Fibroblast of mammary gland (primary cell): Measurements from ENCODE around the gene PPP4R1.

ENCODE experiments used
- DNase-seq: peaks from one replicate; pipeline ENCODE4 v3.0.0-alpha.2; 2010; ENCODE audit warnings: low read depth
- H3K4me3 ChIP-seq: 2 replicates; pipeline ENCODE4 v1.5.1; 2011; ENCODE audit warnings: low read depth, mild to moderate bottlenecking, low read length, moderate library complexity; ENCODE audit not compliant: control insufficient read depth
- CTCF ChIP-seq: conservative IDR thresholded peaks from 2 replicates; pipeline ENCODE4 v1.5.1; 2011; ENCODE audit warnings: low read depth, low read length, inconsistent platforms; ENCODE audit not compliant: control insufficient read depth, insufficient read depth

Gene PPP4R1

DNA sequence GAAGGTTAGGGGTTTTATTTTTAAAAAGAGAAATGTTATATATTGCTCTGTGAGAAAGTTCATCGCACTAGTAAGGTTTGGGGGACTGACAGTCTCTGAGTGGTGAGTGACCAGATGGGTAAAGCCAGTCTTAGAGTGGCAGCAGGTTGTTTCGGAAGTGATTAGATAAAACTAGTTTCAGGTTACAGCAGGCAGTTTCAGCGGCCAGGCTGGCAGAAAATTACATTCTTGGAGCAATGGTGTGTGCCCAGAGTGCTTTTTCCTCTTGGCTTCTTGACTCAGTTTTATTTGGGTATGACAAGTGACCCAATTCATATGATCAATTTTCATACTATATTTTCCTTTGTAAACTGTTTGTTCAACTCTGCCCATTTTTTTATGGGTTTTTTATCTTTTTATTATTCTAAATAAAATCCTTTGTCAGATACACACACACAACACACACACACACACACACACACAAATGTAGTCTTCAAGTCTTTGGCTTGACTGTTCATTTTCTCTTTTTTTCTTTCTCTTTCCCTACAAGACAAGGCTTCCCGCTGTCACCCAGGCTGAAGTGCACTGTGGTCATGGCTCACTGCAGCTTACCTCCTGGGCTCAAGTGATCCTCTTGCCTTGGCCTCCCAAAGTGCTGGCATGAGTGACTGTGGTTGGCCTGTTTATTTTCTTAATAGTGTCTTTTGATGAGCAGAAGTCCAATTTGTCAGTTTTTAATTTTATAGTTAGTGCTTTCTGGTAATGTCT is 108.1 kb downstream of the PPP4R1 start:
- DNase-seq, result no peak
- no peak for TF ChIP-seq CTCF
- no peak overlapping the region for H3K4me3 ChIP-seq
